ENCODE measurements around the gene HBS1L.

DNA sequence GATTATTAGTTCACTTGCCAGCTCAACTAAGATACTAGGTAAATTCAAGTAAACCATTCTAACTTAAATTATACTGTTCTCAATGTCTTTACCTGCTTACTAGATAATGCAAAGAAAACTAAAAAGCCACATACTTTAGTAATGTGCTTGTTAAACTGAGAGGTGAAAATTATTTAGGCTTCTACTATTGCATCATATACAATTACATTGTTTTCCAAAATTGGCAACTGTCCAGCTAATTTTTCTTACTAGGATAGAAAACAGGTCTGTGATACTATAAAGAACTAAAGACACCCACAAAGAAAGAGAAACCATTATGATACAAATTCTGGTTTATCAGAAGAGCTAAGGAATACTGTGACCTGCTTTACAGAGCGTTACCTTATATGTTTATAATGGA lies 59.1 kb downstream of the HBS1L start:
- TF ChIP-seq, protein P1, sequence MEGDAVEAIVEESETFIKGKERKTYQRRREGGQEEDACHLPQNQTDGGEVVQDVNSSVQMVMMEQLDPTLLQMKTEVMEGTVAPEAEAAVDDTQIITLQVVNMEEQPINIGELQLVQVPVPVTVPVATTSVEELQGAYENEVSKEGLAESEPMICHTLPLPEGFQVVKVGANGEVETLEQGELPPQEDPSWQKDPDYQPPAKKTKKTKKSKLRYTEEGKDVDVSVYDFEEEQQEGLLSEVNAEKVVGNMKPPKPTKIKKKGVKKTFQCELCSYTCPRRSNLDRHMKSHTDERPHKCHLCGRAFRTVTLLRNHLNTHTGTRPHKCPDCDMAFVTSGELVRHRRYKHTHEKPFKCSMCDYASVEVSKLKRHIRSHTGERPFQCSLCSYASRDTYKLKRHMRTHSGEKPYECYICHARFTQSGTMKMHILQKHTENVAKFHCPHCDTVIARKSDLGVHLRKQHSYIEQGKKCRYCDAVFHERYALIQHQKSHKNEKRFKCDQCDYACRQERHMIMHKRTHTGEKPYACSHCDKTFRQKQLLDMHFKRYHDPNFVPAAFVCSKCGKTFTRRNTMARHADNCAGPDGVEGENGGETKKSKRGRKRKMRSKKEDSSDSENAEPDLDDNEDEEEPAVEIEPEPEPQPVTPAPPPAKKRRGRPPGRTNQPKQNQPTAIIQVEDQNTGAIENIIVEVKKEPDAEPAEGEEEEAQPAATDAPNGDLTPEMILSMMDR (IDR thresholded peaks at IDR 0.05) = no peak
- TF ChIP-seq POLR2A (IDR thresholded peaks at IDR 0.05) = no peak
